A549 treated with CORT108297 at 1 μM for 4 hours (cell line): Measurements from ENCODE around the gene WDR18. TPM values are rescaled to one million over a fixed set of nuclear protein-coding genes. Genes with fewer than 3 reads are reported as not detected.

ENCODE experiments used
- total RNA-seq: library from RNA; stranded (reverse); fragments of 200-300 nt; extraction: Qiagen RNA extraction; gene quantifications from 5 replicates; pipeline ENCODE4 v1.2.3, GENCODE V29; 2022

WDR18 gene
- total RNA-seq: 41.6 to 74.7 TPM (median 68.5 TPM) in 5 replicates

GRCh38 chr19:984165-984967, at the start of gene WDR18:
WDR18 (plus strand) TSS chr19:984345; CDS start chr19:984354, 9 bp downstream.

GRCh38 chr19:1000095-1000494, 15.9 kb downstream of the WDR18 start, which contains the start of gene GRIN3B:
GRIN3B (plus strand) TSS chr19:1000419; CDS start chr19:1000438, 19 bp downstream.

GRCh38 chr19:1020868-1021425, 36.8 kb downstream of the WDR18 start, which contains the start of gene TMEM259:
TMEM259 (minus strand) TSS chr19:1021123; CDS start chr19:1020996, 127 bp downstream.

GRCh38 chr19:1025960-1026782, 42.0 kb downstream of the WDR18 start, which contains the start of gene CNN2:
CNN2 (plus strand) TSS chr19:1026608; CDS start chr19:1026662, 54 bp downstream.

GRCh38 chr19:1039646-1040475, 55.7 kb downstream of the WDR18 start, which contains the start of gene ABCA7:
ABCA7 (plus strand) TSS chr19:1040107; CDS start chr19:1041362, 1,255 bp downstream.

Other genes starting within 250 kb of the WDR18 start
- 76.4 to 104 TPM (median 97.4 TPM) in 5 replicates for gene MISP, start 233.2 kb upstream of the WDR18 start, total RNA-seq
- 212 to 223 TPM (median 220 TPM) in 5 replicates for gene PTBP1, start 186.9 kb upstream of the WDR18 start, total RNA-seq
- 3.6 to 5.1 TPM (median 4.5 TPM) in 5 replicates for gene PLPPR3, start 162.4 kb upstream of the WDR18 start, total RNA-seq
- 0.21 to 0.54 TPM (median 0.25 TPM) in 5 replicates for gene AZU1, start 156.5 kb upstream of the WDR18 start, total RNA-seq
- 0.27 to 0.56 TPM (median 0.34 TPM) in 5 replicates for gene PRTN3, start 143.3 kb upstream of the WDR18 start, total RNA-seq
- gene ELANE, start 132.0 kb upstream of the WDR18 start, total RNA-seq: 0.12 TPM in 1 of 5 replicates, not detected in the others
- gene CFD, start 124.7 kb upstream of the WDR18 start, total RNA-seq: 8.5 to 24.7 TPM (median 24.1 TPM) in 5 replicates
- 11.3 to 22.3 TPM (median 21.5 TPM) in 5 replicates for gene MED16, start 91.2 kb upstream of the WDR18 start, total RNA-seq
- gene RNU6-9, start 90.9 kb upstream of the WDR18 start, total RNA-seq: not detected in 5 replicates
- 25.4 to 43.0 TPM (median 40.9 TPM) in 5 replicates for gene R3HDM4, start 71.1 kb upstream of the WDR18 start, total RNA-seq
- 0.14 to 0.82 TPM (median 0.52 TPM) in 5 replicates for gene KISS1R, start 67.0 kb upstream of the WDR18 start, total RNA-seq
- 5.1 to 6.6 TPM (median 6.1 TPM) in 5 replicates for gene ARID3A, start 58.3 kb upstream of the WDR18 start, total RNA-seq
- gene GRIN3B, start 16.1 kb downstream of the WDR18 start, total RNA-seq: 1.5 to 3.4 TPM (median 2.6 TPM) in 5 replicates
- 64.9 to 127 TPM (median 121 TPM) in 5 replicates for gene TMEM259, start 36.8 kb downstream of the WDR18 start, total RNA-seq
- gene RNU6-2, start 37.2 kb downstream of the WDR18 start, total RNA-seq: not detected in 5 replicates
- gene CNN2, start 42.3 kb downstream of the WDR18 start, total RNA-seq: 49.8 to 59.3 TPM (median 58.6 TPM) in 5 replicates
- gene ABCA7, start 55.8 kb downstream of the WDR18 start, total RNA-seq: 7.2 to 11.6 TPM (median 10.6 TPM) in 5 replicates
- gene ARHGAP45, start 82.8 kb downstream of the WDR18 start, total RNA-seq: 1.7 to 2.7 TPM (median 2.6 TPM) in 5 replicates
- gene POLR2E, start 111.0 kb downstream of the WDR18 start, total RNA-seq: 187 to 252 TPM (median 237 TPM) in 5 replicates
- 409 to 501 TPM (median 496 TPM) in 5 replicates for gene GPX4, start 119.6 kb downstream of the WDR18 start, total RNA-seq
- gene SBNO2, start 189.9 kb downstream of the WDR18 start, total RNA-seq: 28.1 to 47.8 TPM (median 46.9 TPM) in 5 replicates
- 28.4 to 40.6 TPM (median 39.4 TPM) in 5 replicates for gene STK11, start 221.4 kb downstream of the WDR18 start, total RNA-seq